Tibial artery (tissue), 4 donors: ENCODE results near the gene OR13J1.

ENCODE experiments used
- DNase-seq, 2 donors: peaks; one replicate each; pipeline ENCODE4 v3.0.0-alpha.2; 2019
- H3K27ac ChIP-seq, 2 donors: fragments of 200-600 bp; sonication (generic) in 1 of 2; 1 replicate in 1 of 2; 2 replicates in 1 of 2; pipeline ENCODE4 v1.5.1; 2018 to 2019; ENCODE audit warnings: mild to moderate bottlenecking in 1 of 2
- H3K27me3 ChIP-seq, 2 donors: fragments of 200-600 bp; sonication (generic) in 1 of 2; one replicate each; pipeline versions ENCODE4 v1.5.1 to v1.6.0; 2016 to 2019
- H3K36me3 ChIP-seq, 3 donors: fragments of 200-600 bp; sonication (generic) in 2 of 3; one replicate each; pipeline ENCODE4 v1.5.1; 2016 to 2019; ENCODE audit warnings: mild to moderate bottlenecking in 2 of 3
- H3K4me1 ChIP-seq, 4 donors: fragments of 200-600 bp; sonication (generic) in 2 of 4; 1 replicate in 3 of 4; 2 replicates in 1 of 4; pipeline ENCODE4 v1.5.1; 2016 to 2019
- H3K4me3 ChIP-seq, 2 donors: fragments of 200-600 bp; sonication (generic) in 1 of 2; 1 replicate in 1 of 2; 2 replicates in 1 of 2; pipeline ENCODE4 v1.5.1; 2018 to 2019; ENCODE audit warnings: mild to moderate bottlenecking in 2 of 2
- H3K9me3 ChIP-seq, 3 donors: fragments of 200-600 bp; sonication (generic) in 1 of 3; one replicate each; pipeline ENCODE4 v1.5.1; 2016 to 2019
- intact Hi-C: fragments of 100-400 bp; cut with DNase I; formaldehyde crosslinking; loops from one replicate; pipeline ENCODE4 v1.15.0; 2023; ENCODE audit warnings: low total_unique reads
- TF ChIP-seq, protein P1 (sequence below), 2 experiments: fragments of 200-600 bp in 1 of 2; fragments of 450-650 bp in 1 of 2; IDR thresholded peaks; one replicate each; pipeline ENCODE4 v1.5.1; 2017 to 2019; ENCODE audit warnings: antibody characterized with exemption in 2 of 2, mild to moderate bottlenecking in 1 of 2, moderate library complexity in 1 of 2

Gene OR13J1

DNA sequence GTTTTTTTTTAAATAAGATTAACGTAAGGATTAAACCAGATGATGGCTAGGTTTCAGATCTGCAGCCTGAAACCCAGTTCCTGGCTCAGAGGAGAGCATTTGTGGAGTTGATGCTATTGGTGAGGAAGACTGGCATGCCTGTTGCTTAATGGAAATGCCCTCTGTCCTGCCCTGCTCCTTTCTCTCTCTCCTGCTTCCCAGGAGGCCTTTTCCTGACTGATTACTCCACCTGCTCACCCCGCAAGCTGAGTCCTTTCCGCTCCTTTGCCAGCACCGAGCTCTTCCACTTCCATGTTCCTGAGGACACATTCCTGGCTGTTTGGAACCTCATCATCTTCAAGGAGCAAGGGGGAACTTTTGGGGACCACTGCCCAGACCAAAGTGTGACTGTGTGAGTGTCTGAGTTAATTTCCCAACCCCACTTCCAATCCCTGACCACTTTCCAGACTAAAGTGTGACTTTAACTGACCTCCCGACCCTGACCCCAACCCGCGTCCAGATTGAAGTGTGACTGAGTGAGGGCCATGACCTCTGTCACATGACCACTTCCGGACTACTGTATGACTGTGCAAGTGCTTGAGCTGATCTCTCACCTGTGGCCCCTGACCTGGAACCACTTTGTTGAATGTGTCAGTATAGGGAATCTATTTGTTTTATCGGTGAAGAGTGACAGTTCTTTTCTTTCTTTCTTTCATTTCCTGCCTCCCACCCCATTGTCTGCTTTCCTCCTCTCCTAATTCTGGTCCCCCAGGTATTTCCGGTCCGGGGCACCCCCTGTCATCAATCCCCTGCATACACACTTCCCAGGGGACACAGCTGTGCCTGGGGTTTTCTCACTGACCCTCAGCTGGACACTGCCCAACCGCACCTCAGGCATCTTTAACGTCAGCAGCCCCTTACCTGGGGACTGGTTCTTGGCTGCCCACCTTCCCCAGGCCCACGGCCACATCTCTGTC, 35.7 kb downstream of the OR13J1 start:
- intact Hi-C loops: no loop called here

DNA sequence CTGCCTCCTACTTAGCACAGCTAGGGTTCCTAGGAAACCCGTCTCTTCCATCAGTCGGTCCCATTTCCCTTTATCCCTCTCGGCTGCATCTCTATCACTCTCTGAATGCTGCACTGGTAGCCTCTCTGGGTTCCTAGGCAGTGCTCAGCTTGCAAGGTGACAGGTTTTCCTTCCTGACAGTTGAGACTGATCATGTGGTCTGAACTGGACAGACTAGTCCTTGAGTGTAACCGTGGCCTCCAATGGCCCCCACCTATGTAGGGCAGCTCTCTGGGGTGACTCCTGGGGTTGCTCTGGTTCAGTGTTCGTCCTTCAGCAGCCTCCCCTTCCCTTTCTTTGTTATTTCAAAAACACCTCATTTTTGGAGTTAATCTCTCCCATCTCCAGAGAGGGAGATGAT, 37.4 kb downstream of the OR13J1 start:
- TF ChIP-seq, protein P1, sequence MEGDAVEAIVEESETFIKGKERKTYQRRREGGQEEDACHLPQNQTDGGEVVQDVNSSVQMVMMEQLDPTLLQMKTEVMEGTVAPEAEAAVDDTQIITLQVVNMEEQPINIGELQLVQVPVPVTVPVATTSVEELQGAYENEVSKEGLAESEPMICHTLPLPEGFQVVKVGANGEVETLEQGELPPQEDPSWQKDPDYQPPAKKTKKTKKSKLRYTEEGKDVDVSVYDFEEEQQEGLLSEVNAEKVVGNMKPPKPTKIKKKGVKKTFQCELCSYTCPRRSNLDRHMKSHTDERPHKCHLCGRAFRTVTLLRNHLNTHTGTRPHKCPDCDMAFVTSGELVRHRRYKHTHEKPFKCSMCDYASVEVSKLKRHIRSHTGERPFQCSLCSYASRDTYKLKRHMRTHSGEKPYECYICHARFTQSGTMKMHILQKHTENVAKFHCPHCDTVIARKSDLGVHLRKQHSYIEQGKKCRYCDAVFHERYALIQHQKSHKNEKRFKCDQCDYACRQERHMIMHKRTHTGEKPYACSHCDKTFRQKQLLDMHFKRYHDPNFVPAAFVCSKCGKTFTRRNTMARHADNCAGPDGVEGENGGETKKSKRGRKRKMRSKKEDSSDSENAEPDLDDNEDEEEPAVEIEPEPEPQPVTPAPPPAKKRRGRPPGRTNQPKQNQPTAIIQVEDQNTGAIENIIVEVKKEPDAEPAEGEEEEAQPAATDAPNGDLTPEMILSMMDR (IDR thresholded peaks at IDR 0.05): no peak
- Histone ChIP-seq H3K27ac (peak overlapping the region; percentile 45 to 58), H3K27me3 (no peaks in the 10 kb centered on the region), H3K9me3 (no peaks in the 10 kb centered on the region), H3K4me3 (no peak overlapping the region), H3K4me1 (peaks cover 0 to 66% (median 41%) of the 10 kb centered on the region in 4 donors), H3K36me3 (peaks cover 0 to 12% (median 6%) of the 10 kb centered on the region in 3 donors)
- intact Hi-C loops: no loop called here
- DNase-seq: no peak

More for the DNA sequence above, 35.7 kb downstream of the OR13J1 start:
- DNase-seq: no peak
- H3K36me3 ChIP-seq: peaks cover 0 to 12% (median 6%) of the 10 kb centered on the region in 3 donors
- TF ChIP-seq, protein P1 (IDR thresholded peaks at IDR 0.05): no peak
- no peak overlapping the region for H3K4me3 ChIP-seq
- no peaks in the 10 kb centered on the region for H3K9me3 ChIP-seq
- peak overlapping the region; percentile 45 to 58 for H3K27ac ChIP-seq
- H3K27me3 ChIP-seq: no peaks in the 10 kb centered on the region
- H3K4me1 ChIP-seq: peaks cover 0 to 58% (median 33%) of the 10 kb centered on the region in 4 donors

DNA sequence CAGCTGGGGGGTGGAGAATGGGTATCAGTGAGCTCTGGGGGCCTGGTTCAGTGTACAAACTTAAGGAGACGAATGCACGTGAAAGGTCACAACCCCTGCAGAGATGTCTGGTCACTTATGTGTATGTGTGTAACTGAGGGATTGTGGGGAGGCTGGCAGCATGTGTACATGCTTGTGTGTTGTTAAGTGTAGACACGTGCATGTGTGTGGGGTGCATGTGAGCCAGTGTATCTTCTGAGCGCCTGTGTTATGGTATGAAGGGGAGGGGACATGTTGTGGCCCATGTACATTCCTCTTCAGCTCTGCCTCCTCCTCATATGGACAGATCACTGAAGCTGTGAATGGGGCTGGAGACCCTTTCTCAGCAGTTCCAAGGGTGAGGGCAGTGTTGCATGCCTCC, 39.2 kb downstream of the OR13J1 start:
- intact Hi-C loops: no loop called here
- Histone ChIP-seq H3K27ac (peak overlapping the region in 1 of 2 donors; percentile 96), H3K4me1 (peaks cover 0 to 72% (median 49%) of the 10 kb centered on the region in 4 donors)

DNA sequence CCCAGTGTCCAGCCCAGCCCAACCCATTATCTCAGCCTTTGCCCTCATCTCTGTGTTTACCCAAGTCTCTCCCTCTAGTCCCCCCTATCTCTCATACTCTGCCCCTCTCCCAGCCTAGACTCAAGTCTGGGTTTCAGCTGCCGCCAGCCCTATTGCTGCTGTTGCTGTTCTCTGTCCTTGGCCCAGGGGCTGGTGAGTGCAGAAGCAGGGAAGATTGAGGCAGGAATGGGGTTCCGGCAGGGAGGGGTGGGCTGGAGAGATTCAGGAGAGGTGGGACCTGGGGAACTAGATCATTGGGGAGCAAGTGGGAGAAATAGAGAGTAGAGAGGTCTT, 40.5 kb downstream of the OR13J1 start:
- intact Hi-C loops: loop anchor here (2.0 to 5.0 kb wide), 2 partner anchors 15 to 37 kb away; partner anchors contain the start of genes HINT2 and NPR2
- Histone ChIP-seq H3K4me1 (peaks cover 0 to 68% (median 49%) of the 10 kb centered on the region in 4 donors), H3K27me3 (no peaks in the 10 kb centered on the region), H3K4me3 (peak overlapping the region; percentile 79 to 97), H3K36me3 (peaks cover 0 to under 1% (median 0%) of the 10 kb centered on the region in 3 donors), H3K9me3 (no peaks in the 10 kb centered on the region), H3K27ac (peak overlapping the region; percentile 96 to 99)
- DNase-seq: no peak
- TF ChIP-seq, protein P1 (IDR thresholded peaks at IDR 0.05): no peak

More for the DNA sequence above, 39.2 kb downstream of the OR13J1 start:
- Histone ChIP-seq H3K36me3 (peaks cover 0 to 12% (median 6%) of the 10 kb centered on the region in 3 donors), H3K4me3 (no peak overlapping the region), H3K27me3 (no peaks in the 10 kb centered on the region), H3K9me3 (no peaks in the 10 kb centered on the region)
- TF ChIP-seq, protein P1 (IDR thresholded peaks at IDR 0.05): no peak
- DNase-seq: no peak

DNA sequence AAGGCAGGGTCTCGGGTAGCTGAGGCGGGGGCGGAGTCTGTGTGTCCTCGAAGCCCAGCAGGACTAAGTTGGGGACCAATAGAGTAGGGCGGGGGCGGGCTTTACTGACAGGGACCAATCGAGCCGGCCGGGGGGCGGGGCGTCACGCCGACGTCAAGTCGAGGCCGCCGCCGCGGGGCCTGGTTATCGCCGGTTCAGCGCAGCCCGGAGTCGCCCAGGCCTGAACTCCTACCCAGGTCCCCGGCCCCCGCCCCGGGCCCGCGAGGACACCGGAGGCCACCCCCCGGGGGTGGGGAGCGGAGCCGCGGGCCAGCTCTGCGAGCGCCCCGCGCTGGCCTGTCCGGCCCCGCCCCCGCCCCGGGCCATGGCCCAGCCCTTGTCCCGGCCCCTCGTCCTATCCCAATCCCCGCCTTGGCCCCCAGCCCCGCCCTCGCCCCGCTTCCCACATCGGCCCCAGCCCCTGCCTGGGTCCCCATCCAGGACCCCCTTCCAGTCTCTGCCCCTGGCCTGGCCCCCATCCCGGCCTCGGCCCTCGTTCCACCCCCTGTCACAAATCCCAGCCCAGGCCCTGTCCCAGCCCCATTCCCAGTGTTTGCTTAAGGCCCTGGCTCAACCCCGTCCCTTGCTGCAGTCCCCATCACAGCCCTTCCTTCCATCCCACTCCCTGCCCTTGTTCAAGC, 41.0 kb downstream of the OR13J1 start, which contains the start of gene TMEM8B:
Gene TMEM8B, plus strand, starts transcription at position 145 of the 680 bp plus-strand sequence. Its CDS starts 220 bp downstream, at position 365.
- H3K4me3 ChIP-seq: peak within 1 kb of the TSS; percentile 79 to 97
- no peaks in the 10 kb centered on the region for H3K9me3 ChIP-seq
- intact Hi-C loops: loop anchor here (2.0 to 5.0 kb wide), 2 partner anchors 14 to 37 kb away; partner anchors contain the start of genes HINT2 and NPR2
- TF ChIP-seq, protein P1 (IDR thresholded peaks at IDR 0.05): no peak
- no peaks in the 10 kb centered on the region for H3K36me3 ChIP-seq
- H3K27me3 ChIP-seq: no peaks in the 10 kb centered on the region
- DNase-seq: peak; percentile 98 to 100
- peaks cover 0 to 63% (median 45%) of the 10 kb centered on the region in 4 donors for H3K4me1 ChIP-seq
- H3K27ac ChIP-seq: peak within 1 kb of the TSS; percentile 96 to 99
